22Rv1 (cell line): ENCODE results near the gene CSNK2A2.

Source experiments
- CTCF ChIP-seq: fragments of 450-650 bp; IDR thresholded peaks from 2 replicates; pipeline ENCODE4 v1.5.1; 2017; ENCODE audit warnings: mild to moderate bottlenecking
- ZFX ChIP-seq: fragments of 450-650 bp; IDR thresholded peaks from 2 replicates; pipeline ENCODE4 v1.6.1; 2017; ENCODE audit warnings: antibody characterized with exemption, borderline replicate concordance

DNA sequence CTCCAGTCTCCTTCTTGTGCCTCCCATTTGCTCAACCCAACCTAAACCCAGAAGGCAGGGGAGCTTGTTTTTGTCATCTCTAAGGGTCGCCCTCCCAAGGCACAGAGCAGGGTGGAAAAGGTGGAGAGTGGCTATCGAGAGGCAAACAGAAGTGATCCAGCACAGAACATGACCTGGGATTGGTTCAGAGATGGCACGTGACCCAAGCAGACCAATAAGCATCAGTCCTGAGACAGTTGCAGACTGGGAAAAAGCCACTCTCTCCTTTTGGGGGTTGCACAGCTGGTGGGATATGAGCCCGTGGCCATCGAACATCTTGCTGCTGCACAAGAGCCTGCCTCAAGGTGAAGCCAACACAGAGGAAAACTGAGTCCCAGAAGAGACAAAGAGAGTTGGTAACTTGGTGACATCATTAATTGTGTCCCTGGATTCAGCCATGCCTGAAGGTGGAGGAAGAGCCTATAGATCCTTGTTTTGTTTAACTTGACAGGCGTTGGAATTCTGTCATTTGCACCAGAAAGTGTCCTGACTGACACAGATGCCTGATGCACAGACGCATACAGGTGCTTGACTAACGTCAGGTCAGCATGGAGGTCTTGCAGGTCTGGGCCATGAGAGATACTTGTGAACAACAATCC, 28.2 kb upstream of the CSNK2A2 start:
- TF ChIP-seq CTCF: no peak
- TF ChIP-seq ZFX: no peak
